ENCODE measurements around the gene KCNN3.

The KCNN3 gene

GRCh38 chr1:154786804-154787570, 83.1 kb downstream of the KCNN3 start:
- DNase-seq, result no peak

- no peak for DNase-seq
These were observed 85.1 kb downstream of the KCNN3 start for GRCh38 chr1:154784924-154785531.

- no peak for DNase-seq
These were observed 85.7 kb downstream of the KCNN3 start for GRCh38 chr1:154784416-154784815.

- no peak for DNase-seq
These were observed 86.1 kb downstream of the KCNN3 start for GRCh38 chr1:154783976-154784375.

GRCh38 chr1:154780541-154780940, 89.5 kb downstream of the KCNN3 start:
- DNase-seq, result no peak

- DNase-seq, result no peak
These were observed 90.4 kb downstream of the KCNN3 start for GRCh38 chr1:154779551-154780189.

GRCh38 chr1:154778944-154779343, 91.1 kb downstream of the KCNN3 start:
- no peak for DNase-seq

- no peak for DNase-seq
These were observed 91.8 kb downstream of the KCNN3 start for GRCh38 chr1:154778275-154778674.

- no peak for DNase-seq
These were observed 92.3 kb downstream of the KCNN3 start for GRCh38 chr1:154777781-154778180.

GRCh38 chr1:154777154-154777553, 92.9 kb downstream of the KCNN3 start:
- no peak for DNase-seq

GRCh38 chr1:154775621-154776605, 94.2 kb downstream of the KCNN3 start:
- no peak for DNase-seq

- DNase-seq, result no peak
These were observed 95.8 kb downstream of the KCNN3 start for GRCh38 chr1:154774175-154774855.

GRCh38 chr1:154773551-154773950, 96.5 kb downstream of the KCNN3 start:
- no peak for DNase-seq

GRCh38 chr1:154772606-154773506, 97.2 kb downstream of the KCNN3 start:
- no peak for DNase-seq

- DNase-seq, result no peak
These were observed 98.0 kb downstream of the KCNN3 start for GRCh38 chr1:154772056-154772455.

GRCh38 chr1:154770897-154771594, 99.0 kb downstream of the KCNN3 start:
- DNase-seq, result no peak

- DNase-seq, result no peak
These were observed 100.7 kb downstream of the KCNN3 start for GRCh38 chr1:154769193-154769895.

- no peak for DNase-seq
These were observed 101.5 kb downstream of the KCNN3 start for GRCh38 chr1:154768456-154769125.
